Colon (tissue), 2 donors: ENCODE results near the gene ITPRID1.

Experiments used
- FAIRE-seq: peaks from 2 replicates; lab custom pipeline; 2012; peaks lifted over from hg19 to GRCh38; lab: Jason Lieb, UNC
- donor health status: control.
- donor health status: control.

Gene ITPRID1

GRCh38 chr7:31695859-31696614 is 182.1 kb downstream of the ITPRID1 start:
- FAIRE-seq: no peak

- FAIRE-seq: no peak
Measured at GRCh38 chr7:31699050-31699449, 185.2 kb downstream of the ITPRID1 start.

DNA sequence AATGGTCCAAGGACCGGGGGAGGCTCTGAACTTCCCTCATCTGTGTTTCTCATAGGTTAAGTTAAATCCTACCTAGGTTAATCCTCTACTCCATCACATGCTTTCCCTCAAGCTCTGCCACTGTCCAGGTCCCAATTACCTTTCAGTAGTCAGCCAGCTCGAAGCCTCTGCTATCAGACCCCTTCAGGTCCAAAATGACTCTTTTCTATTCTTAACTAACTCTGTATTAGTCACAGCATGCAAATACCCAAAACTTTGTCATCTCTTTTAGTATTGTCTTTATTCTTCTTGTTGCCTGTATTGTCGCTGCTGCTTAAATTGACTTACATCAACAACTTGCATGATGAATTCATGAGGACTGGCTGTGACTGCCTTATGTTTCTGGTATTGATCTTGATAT is 188.5 kb downstream of the ITPRID1 start:
- no peak for FAIRE-seq

DNA sequence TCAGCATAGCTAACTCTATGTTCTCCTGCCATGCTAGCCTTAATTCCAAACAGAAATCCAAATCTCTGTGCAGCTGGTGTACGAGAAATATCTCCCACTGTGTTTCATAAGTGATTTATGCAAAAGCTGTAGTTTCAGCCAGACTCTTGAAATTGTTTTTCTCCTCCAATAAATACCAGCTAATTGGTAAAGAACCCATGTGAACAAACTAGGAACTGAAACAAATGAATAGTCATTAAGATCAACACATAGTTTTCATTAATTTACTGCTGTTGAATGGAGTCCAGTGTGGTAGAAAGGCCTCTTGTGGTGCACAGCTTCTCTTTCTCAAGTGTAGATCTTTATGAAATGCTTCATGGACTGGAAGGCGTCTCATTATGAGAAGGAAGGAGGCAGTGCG is 191.5 kb downstream of the ITPRID1 start:
- FAIRE-seq: no peak

GRCh38 chr7:31707089-31707488 is 193.2 kb downstream of the ITPRID1 start:
- FAIRE-seq: no peak
